ENCODE measurements around the gene TMEM254. TPM values are rescaled to one million over a fixed set of nuclear protein-coding genes. Genes with fewer than 3 reads are reported as not detected.
"Not testable (repeated sequence)": the region's sequence is repeated elsewhere in the genome, so short reads cannot be mapped to it uniquely, and the experiment has no call there.

TMEM254 gene
- total RNA-seq, 1 donor from 2014 or later, result 34.8 TPM

- DNase-seq (ENCODE audit: low spot score, unreplicated experiment), result no peak
- TF ChIP-seq, protein P1, sequence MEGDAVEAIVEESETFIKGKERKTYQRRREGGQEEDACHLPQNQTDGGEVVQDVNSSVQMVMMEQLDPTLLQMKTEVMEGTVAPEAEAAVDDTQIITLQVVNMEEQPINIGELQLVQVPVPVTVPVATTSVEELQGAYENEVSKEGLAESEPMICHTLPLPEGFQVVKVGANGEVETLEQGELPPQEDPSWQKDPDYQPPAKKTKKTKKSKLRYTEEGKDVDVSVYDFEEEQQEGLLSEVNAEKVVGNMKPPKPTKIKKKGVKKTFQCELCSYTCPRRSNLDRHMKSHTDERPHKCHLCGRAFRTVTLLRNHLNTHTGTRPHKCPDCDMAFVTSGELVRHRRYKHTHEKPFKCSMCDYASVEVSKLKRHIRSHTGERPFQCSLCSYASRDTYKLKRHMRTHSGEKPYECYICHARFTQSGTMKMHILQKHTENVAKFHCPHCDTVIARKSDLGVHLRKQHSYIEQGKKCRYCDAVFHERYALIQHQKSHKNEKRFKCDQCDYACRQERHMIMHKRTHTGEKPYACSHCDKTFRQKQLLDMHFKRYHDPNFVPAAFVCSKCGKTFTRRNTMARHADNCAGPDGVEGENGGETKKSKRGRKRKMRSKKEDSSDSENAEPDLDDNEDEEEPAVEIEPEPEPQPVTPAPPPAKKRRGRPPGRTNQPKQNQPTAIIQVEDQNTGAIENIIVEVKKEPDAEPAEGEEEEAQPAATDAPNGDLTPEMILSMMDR (IDR thresholded peaks at IDR 0.05; ENCODE audit: unreplicated experiment), result no peak
- H3K27me3 Mint-ChIP-seq, result no peaks in the 10 kb centered on the region
- H3K4me3 Mint-ChIP-seq (ENCODE audit: low read depth), result no peak overlapping the region
- no peak overlapping the region for H3K27ac Mint-ChIP-seq
- H3K36me3 Mint-ChIP-seq (ENCODE audit: insufficient read depth), result no peaks in the 10 kb centered on the region
- no peaks in the 10 kb centered on the region for H3K4me1 Mint-ChIP-seq (ENCODE audit: low read depth)
- no peaks in the 10 kb centered on the region for H3K9me3 Mint-ChIP-seq (ENCODE audit: low read depth)
Observed at GRCh38 chr10:80057171-80057570, 21.3 kb upstream of the TMEM254 start.

DNA sequence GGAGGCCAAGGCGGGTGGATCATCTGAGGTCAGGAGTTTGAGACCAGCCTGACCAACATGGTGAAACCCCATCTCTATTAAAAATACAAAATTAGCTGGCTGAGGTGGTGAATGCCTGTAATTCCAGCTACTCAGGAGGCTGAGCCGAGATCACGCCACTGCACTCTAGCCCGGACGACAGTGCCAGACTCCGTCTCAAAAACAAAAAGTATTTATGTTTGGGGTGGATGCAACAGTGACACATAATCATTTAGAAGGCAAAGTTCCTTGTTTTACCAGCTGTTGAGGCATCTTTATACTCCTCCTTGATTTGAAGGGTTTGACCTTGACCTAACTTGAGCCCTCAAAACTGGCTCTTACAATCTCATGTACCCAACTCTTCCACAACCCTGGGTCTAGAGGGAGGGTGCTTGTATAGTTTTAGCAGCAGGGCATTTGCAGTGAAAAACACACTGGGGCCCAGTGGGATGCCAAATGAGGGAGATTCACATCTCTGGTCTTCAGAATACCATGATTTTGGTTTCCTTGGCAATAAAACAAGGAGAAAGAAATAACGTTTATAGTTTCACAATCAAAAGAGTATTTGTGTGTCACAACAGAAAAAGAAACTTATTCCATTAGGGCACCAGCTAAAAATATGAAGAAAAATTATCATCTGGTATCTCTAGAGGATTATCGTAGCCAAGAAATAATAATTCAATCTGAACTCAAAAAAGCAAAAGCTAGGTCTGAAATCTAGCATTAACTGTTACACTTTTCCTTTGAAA lies 14.2 kb upstream of the TMEM254 start:
- no peak for DNase-seq (ENCODE audit: low spot score, unreplicated experiment)
- Mint-ChIP-seq H3K27ac (no peak overlapping the region), H3K27me3 (no peaks in the 10 kb centered on the region), H3K4me1 (ENCODE audit: low read depth) (no peaks in the 10 kb centered on the region), H3K36me3 (ENCODE audit: insufficient read depth) (peaks cover 4% of the 10 kb centered on the region), H3K4me3 (ENCODE audit: low read depth) (no peak overlapping the region), H3K9me3 (ENCODE audit: low read depth) (peaks cover 5% of the 10 kb centered on the region)
- TF ChIP-seq, protein P1 (IDR thresholded peaks at IDR 0.05; ENCODE audit: unreplicated experiment), result no peak

DNA sequence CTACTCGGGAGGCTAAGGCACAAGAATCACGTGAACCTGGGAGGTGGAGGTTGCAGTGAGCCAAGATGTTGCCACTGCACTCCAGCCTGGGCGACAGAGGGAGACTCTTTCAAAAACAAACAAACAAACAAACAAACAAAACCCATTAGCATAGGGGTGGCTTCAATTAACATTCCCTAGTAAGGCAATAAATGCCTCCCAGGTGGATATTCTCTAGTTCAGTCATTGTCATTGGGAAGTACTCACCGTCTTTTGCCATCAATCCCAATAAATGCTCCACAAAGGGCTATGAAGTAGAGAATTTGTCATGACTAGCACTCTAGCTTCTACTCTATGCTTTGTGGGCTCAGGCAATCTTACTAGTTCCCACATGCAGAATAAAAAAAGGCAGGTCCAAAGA lies 11.7 kb upstream of the TMEM254 start:
- TF ChIP-seq, protein P1 (IDR thresholded peaks at IDR 0.05; ENCODE audit: unreplicated experiment), result no peak
- Mint-ChIP-seq H3K4me3 (ENCODE audit: low read depth) (no peak overlapping the region), H3K27ac (no peak overlapping the region), H3K4me1 (ENCODE audit: low read depth) (no peaks in the 10 kb centered on the region), H3K9me3 (ENCODE audit: low read depth) (peaks cover 5% of the 10 kb centered on the region), H3K27me3 (no peaks in the 10 kb centered on the region), H3K36me3 (ENCODE audit: insufficient read depth) (peaks cover 4% of the 10 kb centered on the region)
- DNase-seq (ENCODE audit: low spot score, unreplicated experiment), result no peak

DNA sequence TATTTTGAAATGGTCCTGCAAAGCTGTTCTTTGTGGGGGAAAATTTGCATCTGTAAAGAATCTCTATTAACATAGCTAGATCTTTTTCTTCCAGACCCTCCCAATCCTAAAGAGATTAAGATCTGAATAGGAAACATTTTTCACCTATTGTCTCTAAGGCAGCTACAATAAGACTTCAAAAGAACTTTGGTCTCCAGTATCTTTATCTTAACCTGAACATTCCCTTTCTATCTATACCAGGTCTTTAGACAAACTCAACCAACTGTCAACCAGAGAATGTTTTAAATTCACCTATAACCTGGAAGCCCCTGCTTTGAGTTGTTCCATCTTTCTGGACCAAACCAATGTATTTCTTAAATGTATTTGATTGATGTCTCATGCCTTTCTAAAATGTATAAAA lies 10.6 kb upstream of the TMEM254 start:
- not testable (repeated sequence) for H3K27ac Mint-ChIP-seq; DNase-seq (ENCODE audit: low spot score, unreplicated experiment); H3K36me3 Mint-ChIP-seq (ENCODE audit: insufficient read depth); H3K4me1 Mint-ChIP-seq (ENCODE audit: low read depth); H3K9me3 Mint-ChIP-seq (ENCODE audit: low read depth); H3K27me3 Mint-ChIP-seq; H3K4me3 Mint-ChIP-seq (ENCODE audit: low read depth)

DNA sequence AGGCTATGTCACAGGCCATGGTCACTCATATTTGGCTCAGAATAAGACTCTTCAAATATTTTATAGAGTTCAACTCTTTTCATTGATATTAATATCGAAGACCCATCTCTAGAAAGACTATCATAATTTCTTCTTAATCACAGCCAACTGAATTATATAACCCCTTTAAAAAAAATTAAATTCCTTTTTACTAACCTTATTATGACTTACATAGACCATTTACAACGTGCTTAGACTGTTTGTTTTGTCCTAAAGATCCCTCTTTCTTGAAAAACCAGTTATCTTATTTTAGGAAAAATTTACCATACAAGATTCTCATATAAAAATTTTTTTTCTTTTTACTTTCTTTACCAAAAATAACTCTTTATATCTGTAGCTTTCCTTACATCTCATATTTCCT lies 10.2 kb upstream of the TMEM254 start:
- TF ChIP-seq, protein P1 (IDR thresholded peaks at IDR 0.05; ENCODE audit: unreplicated experiment), result no peak
- DNase-seq (ENCODE audit: low spot score, unreplicated experiment), result no peak
- Mint-ChIP-seq H3K4me1 (ENCODE audit: low read depth) (no peaks in the 10 kb centered on the region), H3K9me3 (ENCODE audit: low read depth) (peaks cover 5% of the 10 kb centered on the region), H3K27ac (no peak overlapping the region), H3K36me3 (ENCODE audit: insufficient read depth) (peaks cover 4% of the 10 kb centered on the region), H3K4me3 (ENCODE audit: low read depth) (no peak overlapping the region), H3K27me3 (no peaks in the 10 kb centered on the region)

GRCh38 chr10:80070057-80070456 lies 8.4 kb upstream of the TMEM254 start:
- no peak for DNase-seq (ENCODE audit: low spot score, unreplicated experiment)
- no peaks in the 10 kb centered on the region for H3K4me1 Mint-ChIP-seq (ENCODE audit: low read depth)
- peaks cover 4% of the 10 kb centered on the region for H3K36me3 Mint-ChIP-seq (ENCODE audit: insufficient read depth)
- peaks cover 5% of the 10 kb centered on the region for H3K9me3 Mint-ChIP-seq (ENCODE audit: low read depth)
- TF ChIP-seq, protein P1 (IDR thresholded peaks at IDR 0.05; ENCODE audit: unreplicated experiment), result no peak
- no peak overlapping the region for H3K4me3 Mint-ChIP-seq (ENCODE audit: low read depth)
- no peak overlapping the region for H3K27ac Mint-ChIP-seq
- no peaks in the 10 kb centered on the region for H3K27me3 Mint-ChIP-seq
